CD4-positive, alpha-beta T cell treated with Interleukin-2 at 100 ng/mL for 4 hours (primary cell): Measurements from ENCODE around the gene AHSP.
A peak's percentile ranks its signal among the peaks of the same experiment; 100 is the strongest.
"Not testable (repeated sequence)": the region's sequence is repeated elsewhere in the genome, so short reads cannot be mapped to it uniquely, and the experiment has no call there.

Source experiments
- DNase-seq: peaks from one replicate; pipeline ENCODE4 v3.0.0-alpha.2; 2020; ENCODE audit warnings: low spot score

AHSP gene, protein sequence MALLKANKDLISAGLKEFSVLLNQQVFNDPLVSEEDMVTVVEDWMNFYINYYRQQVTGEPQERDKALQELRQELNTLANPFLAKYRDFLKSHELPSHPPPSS

DNA sequence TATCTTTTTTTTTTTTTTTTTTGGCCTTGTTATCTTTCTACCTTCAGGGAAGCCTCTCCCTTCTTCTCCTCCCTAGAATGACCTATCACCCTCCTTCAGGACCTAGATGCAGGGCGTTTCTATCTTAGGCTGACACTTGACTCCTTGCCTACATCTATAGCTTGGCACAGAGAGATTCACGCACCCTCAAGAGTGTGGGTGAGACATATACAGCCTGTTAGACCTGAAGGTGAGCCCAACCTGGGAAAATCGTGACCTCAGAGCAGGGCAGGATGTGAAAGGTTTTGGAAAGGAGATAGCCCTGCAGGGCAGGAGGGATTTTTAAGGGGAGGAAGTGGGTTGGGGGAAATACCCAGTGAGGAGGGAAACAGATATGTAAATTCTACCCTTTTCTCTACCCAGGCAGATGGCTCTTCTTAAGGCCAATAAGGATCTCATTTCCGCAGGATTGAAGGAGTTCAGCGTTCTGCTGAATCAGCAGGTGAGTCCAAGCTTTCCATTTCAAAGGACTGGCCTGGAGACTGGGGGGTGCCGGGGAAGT lies at the start of gene AHSP:
AHSP (plus strand) TSS at position 167 of the 541 bp plus-strand sequence; CDS start at position 407, 240 bp downstream.
- DNase-seq = no peak

DNA sequence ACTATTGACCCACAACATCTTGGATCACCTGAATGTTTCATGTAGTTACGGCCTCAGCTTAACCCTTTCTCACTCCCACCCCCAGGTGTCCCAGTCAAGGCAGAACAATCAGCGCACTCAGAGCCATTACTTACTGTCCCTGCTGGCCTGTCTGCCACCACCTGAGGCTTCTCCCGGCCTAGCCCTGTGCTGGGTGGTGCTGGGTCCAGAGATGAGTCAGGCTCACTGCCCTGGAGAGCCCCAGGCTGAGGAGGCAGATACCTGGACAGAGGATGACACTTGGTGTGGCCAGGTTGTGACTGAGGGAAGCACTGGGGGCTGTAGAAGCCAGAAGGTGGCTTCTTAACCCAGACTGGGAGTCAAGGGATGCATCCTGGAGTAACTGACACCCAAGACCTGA lies 48.7 kb upstream of the AHSP start:
- DNase-seq = no peak

DNA sequence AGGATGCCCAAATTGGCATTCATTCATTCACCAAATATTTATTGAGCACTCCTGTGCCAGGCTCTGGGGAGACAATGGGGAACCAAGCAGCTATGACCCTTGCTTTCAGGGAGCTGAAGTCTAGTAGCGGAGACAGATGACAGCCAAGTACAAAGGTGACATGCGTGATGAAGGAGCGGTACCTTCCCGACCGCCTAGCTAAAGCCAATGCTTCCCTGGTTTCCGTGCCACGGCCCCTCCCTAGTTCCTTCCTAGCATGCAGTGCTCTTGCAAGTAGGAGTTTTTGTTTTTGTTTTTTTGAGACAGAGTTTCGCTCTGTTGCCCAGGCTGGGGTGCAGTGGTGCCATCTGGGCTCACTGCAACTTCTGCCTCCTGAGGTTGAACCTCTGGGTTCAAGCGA lies 47.9 kb upstream of the AHSP start:
- no peak for DNase-seq

DNA sequence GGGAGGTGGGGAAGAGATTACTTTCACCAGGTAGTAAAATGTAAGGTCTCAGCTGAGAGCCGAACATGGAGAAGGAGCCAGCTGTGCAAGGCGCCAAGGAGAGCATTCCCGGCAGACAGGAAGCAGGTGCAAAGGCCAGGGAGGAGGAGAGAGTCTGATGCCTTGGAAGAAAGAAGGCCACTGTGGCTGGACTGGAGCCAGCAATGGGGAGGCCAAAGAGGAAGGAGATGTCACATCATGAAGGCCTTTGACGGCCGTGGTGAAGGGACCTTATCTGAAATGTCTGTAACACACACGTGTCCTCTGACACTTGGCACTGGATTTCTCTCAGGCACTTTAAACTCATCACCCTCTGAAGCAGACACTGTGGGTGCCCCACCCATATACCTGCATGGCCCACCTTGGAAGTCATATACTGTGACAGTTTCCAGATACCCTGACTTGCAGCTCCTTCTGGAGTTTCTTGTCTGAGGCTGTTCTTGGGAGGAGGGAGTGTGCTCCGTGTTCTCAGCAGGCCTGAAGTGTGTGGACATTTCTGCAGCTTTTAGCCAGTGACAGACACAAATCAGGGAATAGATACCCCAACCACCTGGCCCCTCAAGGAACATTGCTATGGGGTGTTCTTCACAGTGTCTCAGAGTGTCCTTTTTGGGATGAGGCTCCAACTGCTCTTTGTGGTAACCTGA lies 46.7 kb upstream of the AHSP start:
- DNase-seq = no peak

DNA sequence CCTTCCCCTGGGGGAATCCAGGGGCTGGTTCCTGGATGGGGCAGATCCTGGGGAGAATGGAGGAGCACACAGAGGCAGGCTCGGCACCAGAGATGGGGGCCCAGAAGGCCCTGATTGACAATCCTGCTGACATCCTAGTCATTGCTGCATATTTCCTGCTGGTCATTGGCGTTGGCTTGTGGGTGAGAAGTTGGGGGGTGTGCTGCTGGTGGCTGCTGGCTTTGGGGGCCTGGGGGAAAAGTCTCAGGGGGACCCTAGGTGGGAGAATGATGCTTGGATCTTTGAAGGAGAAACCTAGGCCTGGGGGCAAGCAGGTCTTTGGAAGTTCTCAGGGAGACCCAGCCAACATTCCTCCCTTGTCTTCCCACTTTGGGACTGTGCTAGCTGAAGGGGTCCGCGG lies 44.6 kb upstream of the AHSP start, which contains the start of gene SLC5A2:
SLC5A2 (plus strand) TSS at position 43 of the 400 bp plus-strand sequence; CDS start at position 57, 14 bp downstream.
- DNase-seq = no peak

DNA sequence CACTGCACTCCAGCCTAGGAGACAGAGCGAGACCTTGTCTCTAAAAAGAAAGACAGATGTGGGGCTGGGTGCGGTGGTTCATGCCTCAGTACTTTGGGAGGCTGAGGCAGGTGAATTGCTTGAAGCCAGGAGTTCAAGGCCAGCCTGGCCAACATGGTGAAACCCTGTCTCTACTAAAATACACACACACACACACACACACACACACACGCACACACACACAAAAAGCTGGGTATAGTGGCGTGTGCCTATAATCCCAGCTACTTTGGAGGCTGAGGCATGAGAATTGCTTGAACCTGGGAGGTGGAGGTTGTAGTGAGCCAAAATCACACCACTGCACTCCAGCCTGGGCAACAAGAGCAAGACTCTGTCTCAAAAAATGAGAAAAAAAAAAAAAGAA lies 43.7 kb upstream of the AHSP start:
- not testable (repeated sequence) for DNase-seq

DNA sequence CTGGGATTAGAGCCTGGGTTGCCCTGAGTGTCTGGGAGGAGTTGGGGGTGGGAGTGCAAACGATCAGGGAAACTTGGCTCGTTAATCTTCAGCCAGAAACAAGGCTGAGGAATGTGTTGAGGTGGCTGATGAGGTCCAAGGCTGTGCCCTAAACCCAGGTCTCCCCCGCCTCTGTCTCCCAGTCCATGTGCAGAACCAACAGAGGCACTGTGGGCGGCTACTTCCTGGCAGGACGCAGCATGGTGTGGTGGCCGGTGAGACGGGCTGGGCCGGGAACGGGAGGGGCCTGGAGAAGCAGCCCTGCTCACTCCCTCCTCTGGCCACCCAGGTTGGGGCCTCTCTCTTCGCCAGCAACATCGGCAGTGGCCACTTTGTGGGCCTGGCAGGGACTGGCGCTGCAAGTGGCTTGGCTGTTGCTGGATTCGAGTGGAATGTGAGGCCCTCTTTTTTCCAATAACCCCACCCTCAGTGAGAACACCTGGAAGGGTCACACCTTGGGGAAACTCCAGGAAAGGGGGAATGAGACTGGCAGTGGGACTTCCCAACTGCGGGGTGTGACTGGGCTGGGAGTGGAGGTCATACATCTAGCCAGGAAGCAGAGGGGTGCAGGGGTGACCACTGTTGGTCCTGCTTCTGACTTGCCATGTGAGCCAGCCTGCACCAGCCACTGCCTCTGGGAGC lies 43.1 kb upstream of the AHSP start:
- DNase-seq = no peak

DNA sequence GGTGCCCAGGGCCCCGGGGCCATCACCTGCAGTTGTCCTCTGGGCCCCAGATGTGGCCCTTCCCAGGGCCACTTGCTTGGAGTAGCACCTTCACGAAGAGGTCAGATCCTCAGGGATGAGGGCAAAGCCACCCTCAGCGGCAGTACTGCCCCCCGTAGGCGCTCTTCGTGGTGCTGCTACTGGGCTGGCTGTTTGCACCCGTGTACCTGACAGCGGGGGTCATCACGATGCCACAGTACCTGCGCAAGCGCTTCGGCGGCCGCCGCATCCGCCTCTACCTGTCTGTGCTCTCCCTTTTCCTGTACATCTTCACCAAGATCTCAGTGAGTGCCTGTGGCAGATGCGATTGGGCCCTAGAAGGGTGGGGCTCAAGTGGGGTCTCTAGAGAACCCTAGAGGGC lies 42.1 kb upstream of the AHSP start:
- no peak for DNase-seq

DNA sequence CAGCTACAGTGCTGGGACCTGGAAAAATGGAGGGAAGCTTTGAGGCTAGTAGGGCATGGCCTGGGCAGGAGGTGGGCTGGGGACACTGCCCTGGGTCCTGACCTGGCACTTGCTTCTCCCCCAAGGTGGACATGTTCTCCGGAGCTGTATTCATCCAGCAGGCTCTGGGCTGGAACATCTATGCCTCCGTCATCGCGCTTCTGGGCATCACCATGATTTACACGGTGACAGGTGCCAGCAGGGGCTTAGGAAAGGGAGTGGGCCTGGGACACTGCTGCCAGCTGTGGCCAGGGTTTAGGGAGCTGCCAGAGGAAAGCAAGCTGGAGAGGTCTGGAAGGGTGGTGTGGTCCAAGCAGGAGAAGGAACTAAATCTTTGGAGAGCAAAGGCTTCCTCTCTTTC lies 41.7 kb upstream of the AHSP start:
- no peak for DNase-seq

DNA sequence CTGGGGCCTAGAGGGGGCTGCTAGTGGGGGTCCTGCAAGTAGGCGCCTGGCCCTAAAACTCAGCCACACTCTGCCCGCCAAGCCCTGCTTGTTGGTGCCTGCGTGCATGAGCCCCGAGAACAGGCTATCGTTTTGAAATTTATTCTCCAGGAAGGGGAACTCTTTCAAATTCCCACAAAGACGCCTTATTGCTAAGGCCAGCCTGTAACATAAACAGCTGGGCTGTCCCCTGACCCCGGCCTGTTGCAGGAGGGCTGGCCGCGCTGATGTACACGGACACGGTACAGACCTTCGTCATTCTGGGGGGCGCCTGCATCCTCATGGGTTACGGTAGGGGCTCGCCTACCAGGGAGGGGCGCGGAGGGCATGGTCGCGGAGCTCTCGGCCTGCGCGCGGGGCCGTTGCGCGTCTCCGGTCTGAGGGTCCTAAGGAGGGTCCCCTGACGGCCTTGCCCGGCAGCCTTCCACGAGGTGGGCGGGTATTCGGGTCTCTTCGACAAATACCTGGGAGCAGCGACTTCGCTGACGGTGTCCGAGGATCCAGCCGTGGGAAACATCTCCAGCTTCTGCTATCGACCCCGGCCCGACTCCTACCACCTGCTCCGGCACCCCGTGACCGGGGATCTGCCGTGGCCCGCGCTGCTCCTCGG lies 40.5 kb upstream of the AHSP start:
- no peak for DNase-seq

DNA sequence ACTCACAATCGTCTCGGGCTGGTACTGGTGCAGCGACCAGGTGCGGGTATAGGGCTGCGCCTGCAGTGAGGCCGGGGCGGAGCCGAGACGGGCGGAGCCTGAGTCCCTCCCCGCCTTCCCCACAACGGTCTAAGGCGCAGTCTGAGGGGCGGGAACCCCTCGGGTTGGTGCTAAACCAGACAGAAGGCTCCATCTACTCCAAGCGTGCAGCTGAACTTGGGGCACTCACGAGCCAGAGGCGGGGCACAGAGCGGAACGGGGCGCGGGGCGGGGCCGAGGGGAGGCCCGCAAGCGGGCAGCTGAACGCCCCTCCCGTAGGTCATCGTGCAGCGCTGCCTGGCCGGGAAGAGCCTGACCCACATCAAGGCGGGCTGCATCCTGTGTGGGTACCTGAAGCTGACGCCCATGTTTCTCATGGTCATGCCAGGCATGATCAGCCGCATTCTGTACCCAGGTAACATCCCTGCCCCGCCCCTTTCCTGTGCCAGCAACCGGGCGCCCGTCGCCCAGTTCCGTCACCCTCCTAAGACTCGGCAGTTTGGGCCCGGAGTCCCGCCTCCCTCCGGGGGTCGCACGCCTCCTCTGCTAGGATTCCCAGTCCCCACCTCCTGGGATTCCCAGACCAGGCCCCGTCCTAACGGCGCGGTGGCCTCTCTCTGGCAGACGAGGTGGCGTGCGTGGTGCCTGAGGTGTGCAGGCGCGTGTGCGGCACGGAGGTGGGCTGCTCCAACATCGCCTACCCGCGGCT lies 39.8 kb upstream of the AHSP start:
- DNase-seq = peak; percentile 79

DNA sequence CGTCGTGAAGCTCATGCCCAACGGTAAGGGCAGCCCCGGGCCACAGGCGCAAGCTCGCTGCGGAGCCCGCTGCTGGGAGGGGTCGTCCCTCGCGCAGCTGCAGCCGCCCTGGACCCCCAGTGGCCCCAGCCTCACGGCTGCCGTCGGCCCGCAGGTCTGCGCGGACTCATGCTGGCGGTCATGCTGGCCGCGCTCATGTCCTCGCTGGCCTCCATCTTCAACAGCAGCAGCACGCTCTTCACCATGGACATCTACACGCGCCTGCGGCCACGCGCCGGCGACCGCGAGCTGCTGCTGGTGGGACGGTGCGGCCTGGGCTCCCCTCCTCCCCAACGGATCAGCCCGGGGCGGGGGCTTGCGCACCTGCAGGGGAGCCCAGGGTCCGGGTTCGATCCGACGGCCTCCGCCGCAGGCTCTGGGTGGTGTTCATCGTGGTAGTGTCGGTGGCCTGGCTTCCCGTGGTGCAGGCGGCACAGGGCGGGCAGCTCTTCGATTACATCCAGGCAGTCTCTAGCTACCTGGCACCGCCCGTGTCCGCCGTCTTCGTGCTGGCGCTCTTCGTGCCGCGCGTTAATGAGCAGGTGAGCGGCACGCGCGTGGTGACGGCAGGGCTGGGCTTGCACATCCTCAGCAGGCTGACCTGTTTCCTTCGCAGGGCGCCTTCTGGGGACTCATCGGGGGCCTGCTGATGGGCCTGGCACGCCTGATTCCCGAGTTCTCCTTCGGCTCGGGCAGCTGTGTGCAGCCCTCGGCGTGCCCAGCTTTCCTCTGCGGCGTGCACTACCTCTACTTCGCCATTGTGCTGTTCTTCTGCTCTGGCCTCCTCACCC lies 39.0 kb upstream of the AHSP start:
- no peak for DNase-seq

DNA sequence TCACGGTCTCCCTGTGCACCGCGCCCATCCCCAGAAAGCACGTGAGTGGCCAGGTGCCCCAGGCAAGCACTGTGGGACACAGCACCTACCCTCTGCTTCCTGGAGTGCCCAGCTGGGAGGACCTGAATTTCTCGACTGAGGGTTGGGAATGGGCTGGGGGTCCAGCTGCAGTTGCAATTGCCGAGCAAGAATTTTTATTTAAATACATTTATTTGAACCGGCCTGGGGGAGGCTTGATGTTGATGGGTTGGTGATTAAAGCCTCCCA lies 38.5 kb upstream of the AHSP start:
- no peak for DNase-seq

DNA sequence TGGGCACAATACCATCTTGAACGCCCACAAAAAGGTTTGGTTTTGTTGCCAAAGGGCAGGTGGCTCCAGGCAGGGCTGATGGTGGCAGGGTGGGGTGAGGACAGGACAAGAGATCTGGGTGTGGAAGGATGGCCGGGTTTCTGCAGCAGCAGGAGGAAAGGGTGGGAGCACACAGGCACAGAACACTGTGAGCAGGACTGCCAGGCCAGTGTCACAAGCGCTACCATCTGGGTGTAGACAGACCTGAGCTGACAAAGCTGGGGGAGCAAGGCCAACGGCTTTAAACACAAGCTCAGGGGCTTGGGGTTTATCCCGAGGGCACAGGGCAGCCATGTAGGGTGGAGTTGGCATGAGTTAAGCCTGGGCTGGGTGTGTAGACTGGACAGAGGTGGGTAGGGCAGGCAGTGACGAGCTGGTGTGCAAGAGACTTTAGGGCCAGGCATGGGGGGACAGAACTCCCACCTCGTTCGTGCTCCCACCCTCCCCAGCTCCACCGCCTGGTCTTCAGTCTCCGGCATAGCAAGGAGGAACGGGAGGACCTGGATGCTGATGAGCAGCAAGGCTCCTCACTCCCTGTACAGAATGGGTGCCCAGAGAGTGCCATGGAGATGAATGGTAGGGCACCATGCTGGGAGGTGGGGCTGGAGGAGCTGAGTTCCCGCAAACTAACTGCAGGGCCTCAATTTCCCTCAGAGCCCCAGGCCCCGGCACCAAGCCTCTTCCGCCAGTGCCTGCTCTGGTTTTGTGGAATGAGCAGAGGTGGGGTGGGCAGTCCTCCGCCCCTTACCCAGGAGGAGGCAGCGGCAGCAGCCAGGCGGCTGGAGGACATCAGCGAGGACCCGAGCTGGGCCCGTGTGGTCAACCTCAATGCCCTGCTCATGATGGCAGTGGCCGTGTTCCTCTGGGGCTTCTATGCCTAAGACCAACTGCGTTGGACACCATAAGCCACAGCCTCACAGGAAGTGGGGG lies 37.8 kb upstream of the AHSP start:
- no peak for DNase-seq

DNA sequence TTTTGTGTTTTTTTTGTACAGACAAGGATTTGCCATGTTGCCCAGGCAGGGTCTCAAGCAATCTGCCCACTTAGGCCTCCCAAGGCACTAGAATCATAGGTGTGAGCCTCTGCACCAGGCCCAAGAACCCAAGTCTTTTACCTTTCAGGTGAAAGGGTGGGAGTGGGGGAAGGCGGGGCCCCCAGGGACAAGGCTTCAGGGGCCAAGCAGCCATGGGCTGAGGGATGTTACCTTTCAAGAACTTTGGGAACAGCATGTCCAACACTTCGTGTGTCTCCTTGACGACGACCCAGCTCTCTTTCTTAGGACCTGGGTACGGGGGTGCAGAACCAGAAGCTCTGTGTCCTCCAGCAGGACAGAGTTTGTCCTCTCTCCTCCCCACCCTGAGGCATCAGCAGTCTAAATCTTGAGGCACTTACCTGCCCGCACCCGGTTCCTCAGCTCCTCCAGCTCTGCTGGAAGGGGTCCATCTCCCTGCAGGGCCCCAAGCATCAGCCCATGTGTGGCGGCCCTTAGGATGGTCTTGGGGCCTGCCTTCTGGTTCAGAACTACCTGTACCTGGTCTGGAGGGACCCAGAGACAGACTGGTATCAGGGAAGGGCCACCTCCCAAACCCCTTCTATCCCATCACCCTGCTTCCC lies 35.8 kb upstream of the AHSP start:
- DNase-seq = no peak

DNA sequence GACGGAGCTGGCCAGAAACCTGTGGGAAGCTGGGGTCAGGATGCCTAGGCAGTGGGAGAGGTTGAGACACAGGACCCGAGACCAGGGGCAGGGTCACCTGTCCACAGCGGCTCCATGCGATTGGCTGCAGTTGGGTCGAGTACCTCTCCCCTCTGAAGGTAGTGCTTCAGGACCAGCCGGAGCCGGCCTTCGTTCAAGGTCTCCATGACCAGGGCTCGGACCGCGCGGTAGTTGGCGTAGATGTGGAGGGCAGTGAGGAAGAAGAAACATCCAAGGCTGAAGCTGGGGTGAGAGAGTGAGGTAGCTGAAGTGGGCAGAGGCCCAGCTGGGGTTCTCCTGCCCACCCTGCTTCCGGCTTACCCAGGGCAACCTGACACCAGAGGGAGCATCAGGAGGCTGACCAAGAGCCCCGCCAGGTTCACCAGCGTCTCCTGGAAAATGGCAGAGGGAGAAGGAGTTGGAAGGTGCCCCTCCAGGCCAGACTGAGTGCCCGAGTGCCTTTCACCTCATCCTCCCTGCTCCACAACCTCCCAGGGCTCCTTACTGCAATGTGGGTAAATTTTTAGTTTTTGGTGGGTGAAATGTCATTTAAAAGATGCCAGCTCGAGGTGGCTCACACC lies 34.1 kb upstream of the AHSP start:
- DNase-seq = no peak

DNA sequence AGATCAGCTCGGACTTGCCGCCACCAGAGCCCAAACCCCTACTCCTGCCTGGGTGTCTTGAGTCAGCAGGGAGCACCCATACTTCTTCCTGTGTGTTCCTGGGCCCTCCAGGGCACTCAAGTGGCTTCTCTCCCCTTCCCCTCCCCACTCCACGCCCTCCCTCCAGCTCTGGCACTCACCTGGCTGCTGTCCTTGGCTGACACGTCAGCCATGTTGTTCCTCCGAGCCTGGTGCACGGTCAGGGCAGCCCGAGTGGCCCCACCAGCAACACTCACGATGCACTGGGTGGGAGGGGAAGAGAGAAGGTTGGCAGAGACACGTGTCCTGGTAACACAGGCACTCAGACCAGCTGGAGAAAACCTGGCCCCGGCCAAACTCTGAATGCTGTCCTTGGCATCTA lies 31.0 kb upstream of the AHSP start:
- no peak for DNase-seq

DNA sequence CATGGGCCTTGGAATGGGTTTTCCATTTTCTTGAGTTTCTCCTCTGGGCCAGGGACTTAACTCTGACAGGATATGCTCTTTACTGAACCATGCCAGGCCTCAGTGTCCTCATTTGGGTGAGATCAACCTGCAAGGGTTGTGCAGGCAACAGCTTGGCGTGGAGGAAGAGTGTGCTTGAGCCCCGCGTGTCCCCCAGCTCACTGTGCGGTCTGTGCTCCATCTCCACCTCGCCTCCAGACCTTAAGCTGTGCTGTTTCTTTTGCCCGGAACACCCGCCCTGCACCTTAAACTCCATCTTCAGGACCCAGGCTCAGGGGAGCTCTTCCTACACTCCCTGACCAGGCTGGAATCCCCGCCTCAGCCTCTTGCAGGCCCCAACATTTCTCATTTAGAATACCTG lies 29.2 kb upstream of the AHSP start:
- DNase-seq = no peak

DNA sequence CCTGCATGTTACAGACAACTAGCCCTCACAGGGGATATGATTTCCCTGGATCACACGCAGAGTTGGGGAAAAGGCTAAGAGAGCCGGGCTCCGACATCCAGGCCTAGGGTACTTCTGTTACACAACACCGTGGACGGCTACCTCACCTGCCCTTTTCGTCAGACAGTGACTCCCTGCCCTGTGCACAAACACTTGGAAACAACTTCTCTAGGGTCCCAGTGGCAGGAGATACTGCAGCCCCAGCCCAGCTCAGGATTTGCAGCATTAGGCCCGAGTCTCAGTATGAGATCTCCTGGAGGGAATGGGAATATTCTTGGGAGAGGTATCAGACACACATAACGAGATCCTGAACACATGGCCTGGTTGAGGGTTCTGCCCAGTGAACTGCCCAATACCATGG lies 27.8 kb upstream of the AHSP start:
- DNase-seq = no peak
